NCI-H1092 treated with DMSO at 0.1 percent for 48 hours (cell line): ENCODE data around the gene KLHL13.
"Not testable (repeated sequence)": the region's sequence is repeated elsewhere in the genome, so short reads cannot be mapped to it uniquely, and the experiment has no call there.

ENCODE experiments used
- DNase-seq: peaks from one replicate; lab custom pipeline; 2025; lab: John Stamatoyannopoulos, UW

Gene KLHL13

DNA sequence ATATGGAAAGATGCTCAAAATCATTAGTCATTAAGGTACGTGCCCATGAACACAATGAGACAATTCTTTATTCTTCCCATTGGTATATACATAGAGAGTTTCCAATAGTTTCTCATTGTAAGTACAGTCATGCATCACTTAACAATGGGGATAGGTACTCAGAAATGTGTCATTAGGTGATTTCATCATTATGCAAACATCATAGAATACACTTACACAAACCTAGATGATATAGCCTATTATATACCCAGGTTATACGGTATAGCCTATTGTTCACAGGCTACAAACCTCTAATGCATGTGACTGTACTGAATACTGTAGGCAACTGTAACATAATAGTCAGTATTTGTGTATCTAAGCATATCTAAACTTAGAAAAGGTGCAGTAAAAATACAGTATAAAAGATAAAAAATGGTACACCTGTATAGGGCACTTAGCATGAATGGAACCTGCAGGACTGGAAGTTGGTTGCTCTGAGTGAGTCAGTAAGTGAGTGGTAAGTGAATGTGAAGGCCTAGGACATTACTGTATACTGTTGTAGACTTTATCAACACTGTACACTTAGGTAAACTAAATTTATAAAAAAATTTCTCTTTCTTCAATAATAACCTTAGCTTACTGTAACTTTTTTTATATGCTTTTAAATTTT lies 49.6 kb downstream of the KLHL13 start:
- DNase-seq, result no peak

DNA sequence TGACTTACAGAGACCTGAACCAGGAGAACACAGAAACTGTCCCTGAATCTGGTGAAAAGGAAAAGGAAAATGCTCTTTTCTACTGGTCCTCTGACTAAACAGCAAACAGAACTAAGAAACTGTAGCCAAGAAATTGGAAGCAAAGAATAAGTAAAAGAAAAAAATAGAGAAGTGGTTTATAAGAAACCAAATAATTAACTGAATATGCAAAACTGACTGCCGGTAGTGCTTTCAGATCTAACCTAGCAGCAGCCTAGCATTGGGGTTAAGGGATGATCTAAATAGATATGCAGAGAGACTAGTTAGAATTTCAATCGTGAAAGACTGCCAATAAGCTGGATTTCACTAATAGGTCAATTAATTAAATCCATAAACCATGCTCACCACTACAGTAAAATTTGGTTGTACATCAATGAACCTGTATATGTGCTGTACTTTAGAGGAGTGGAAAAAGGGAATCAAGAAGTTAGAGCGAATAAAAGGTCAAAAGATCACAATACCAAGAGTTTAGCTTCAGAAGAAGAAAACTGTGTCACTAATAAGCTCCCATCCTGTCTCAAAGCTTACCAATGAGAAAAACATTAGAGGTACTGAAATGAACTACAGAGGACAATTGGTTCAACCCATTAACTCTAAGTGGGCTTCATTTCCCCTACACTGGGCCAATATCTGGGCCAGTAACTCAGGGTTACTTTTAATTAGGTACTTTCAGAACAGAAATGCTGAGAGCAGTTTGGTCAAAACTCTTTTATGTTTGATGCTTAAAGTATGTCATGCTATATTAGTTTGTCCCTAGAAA lies 53.6 kb downstream of the KLHL13 start:
- DNase-seq, result no peak

GRCh38 chrX:118062048-118062789 lies 54.4 kb downstream of the KLHL13 start:
- DNase-seq, result no peak

DNA sequence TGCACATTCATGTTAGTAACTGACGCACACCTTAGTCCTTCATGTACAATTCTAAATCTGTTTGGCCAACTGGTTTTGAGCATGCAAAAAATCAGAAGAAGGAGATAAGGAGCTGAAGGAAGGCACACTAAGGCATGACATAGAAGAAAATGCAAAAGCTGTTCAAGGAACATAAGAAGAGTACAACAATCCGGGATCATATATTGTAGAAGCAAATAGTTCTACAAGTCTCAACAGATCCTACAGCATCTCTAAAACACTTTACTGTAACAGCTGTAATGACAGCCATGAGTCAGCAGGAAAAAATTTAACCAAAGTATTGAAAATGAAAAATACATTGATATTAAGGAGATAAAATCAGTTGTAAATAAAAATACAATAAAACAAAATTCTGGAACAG lies 57.7 kb downstream of the KLHL13 start:
- no peak for DNase-seq

DNA sequence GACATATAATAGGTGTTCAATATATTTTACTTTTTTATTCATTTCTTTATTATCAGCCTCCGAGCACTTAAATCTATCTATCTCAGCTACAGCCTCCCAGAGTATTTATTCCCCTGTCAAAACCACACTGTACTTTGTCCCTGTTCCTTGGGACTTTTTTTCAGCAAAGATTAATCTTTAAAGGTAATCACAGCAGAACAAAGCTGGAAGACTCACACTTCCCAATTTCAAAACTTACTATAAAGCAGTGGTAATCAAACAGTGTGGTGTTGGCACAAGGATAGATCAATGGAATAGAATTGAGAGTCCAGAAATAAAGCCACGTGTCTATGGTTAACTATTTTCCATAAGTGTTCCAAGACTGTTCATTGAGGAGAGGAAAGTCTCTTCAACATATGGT lies 59.7 kb downstream of the KLHL13 start:
- no peak for DNase-seq

- DNase-seq, result no peak
Observed at GRCh38 chrX:118049713-118050112, 66.9 kb downstream of the KLHL13 start.

DNA sequence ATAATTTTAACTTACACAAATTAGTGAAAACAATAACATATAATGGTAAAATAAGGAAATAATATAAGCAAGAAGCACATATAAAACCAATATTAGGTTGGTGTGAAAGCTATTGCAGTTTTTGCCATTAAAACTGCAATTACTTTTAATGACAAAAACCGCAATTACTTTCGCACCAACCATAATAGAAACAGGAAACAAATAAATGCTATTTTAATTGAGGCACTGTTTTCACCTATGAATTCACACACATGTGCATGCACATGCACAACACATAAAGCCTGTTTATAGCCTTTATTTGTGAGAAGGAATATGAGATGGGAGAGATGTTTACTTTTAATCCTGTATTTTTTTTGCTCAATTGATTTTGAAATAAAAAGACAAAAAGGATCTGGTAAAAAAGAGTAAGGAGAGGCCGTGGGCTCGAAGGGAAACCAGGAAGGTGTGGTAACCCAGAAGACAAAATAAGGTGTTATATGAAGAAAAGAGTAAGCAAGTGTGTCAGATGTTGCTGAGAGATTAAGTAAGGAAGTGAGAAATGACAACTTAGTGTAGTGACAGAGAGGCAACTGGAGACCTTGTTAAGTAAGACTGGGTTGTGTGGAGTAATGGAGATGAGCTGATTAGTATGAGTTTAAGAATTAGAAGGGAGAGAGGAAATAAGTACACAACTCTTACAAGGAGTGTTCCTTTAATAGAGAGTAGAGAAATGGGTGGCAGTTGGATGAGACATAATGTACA lies 69.0 kb downstream of the KLHL13 start:
- DNase-seq, result no peak

DNA sequence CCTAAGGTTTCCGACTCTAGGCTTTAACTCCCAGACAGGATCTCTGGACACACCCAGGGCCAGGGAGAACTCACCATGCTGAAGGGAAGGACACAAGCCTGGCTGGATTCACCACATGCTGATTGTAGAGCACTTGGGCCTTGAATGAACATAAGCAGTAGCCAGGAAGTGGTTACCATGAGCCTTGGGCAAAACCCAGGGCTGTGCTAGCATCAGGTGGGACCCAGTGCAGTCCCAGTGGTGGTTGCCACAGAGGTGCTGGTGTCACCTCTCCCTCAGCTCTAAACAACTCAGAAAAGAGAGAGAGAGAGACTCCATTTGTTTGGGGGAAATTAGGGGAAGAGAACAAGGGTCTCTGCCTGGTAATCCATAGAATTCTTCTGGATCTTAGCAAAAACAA lies 77.0 kb downstream of the KLHL13 start:
- no peak for DNase-seq

DNA sequence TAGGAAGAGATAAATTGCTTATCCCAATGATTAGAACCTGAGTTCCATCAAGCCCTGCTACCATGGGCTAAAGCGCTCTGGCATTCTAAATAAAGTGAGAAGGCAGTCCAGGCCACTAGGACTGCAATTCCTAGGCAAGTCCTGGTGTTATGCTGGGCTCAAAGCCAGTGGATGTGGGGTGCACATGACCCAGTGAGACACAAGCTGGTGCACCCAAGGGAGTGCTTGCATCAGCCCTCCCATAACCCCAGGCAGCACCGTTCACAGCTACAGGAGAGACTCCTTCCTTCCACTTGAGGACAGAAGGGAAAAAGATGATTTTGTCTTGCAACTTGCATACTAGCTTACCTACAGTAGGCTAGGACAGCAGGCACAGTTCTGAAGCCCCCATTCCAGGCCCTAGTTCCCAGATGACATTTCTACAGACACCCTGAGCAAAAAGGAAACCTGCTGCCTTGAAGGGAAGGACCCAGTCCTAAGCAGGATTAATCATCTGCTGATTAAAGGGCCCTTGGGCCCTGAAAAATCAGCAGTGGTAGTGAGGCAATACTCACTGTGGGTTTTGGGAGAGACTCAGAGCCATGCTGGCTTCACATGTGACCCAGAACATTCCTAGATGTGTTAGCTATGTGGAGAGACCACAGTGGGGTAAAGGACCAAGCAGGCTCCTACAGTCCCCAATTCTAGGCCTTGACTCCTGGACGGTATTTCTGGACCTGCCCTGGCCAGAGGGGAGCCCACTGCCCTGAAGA lies 77.8 kb downstream of the KLHL13 start:
- no peak for DNase-seq

DNA sequence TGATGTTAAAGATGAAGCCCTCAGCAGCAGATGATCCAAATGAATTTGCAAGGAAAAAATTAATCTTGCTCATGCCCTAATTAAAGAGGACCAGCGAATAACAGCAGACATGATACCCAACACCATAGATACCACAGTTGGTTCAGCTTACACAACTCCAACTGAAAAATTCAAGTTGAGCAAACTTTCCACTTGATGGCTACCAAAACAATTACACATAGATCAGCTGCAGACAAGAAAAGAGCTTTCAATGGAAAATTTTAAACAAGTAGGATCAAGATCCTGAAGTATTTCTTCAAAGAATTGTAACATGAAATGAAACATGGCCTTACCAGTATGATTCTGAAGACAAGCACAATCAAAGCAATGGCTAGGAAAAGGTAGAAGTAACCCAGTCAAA lies 90.0 kb downstream of the KLHL13 start:
- DNase-seq, result no peak

GRCh38 chrX:118025226-118025625 lies 91.4 kb downstream of the KLHL13 start:
- DNase-seq, result no peak

- no peak for DNase-seq
Observed at GRCh38 chrX:118024482-118024881, 92.1 kb downstream of the KLHL13 start.

- DNase-seq, result no peak
Observed at GRCh38 chrX:118022753-118023152, 93.9 kb downstream of the KLHL13 start.

- DNase-seq, result no peak
Observed at GRCh38 chrX:118016422-118016821, 100.2 kb downstream of the KLHL13 start.

GRCh38 chrX:118002417-118002816 lies 114.2 kb downstream of the KLHL13 start:
- DNase-seq, result not testable (repeated sequence)

DNA sequence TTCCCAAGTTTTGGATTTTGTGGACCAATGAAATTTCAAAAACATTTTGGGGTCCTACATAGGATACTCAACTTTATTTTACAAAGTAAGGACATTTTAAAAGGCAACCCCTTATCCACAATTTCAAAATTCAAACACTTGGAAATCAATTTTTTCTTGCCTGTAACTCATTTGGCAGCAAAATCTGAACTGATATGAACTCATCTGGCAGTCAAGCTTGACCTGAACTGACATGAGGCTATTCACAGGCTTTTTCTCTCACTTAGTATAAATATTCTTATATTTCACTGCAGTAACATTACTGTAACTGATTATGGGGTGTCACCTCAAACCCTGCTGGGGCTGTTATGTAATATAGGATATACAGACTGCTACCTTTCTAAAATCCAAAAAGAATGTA lies 116.1 kb downstream of the KLHL13 start:
- DNase-seq, result no peak

DNA sequence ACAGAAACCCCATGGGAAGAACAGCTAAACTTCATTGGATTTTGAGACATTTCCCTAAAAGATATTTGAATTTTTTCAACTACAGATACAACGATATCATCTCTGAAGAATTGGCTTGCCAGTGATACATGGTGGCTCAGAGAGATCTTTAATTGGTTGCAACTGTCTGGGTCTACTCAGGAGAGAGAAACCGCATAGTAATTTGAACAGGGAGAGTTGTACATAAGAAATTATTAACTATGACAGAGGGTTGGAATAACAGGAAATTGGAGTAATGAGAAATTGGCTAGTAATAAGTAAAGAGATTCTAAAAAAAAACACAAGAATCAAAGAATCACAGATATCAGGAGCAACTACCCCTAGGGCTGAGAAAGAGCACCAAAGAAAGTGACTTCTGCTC lies 118.4 kb downstream of the KLHL13 start:
- no peak for DNase-seq

GRCh38 chrX:117996918-117997480 lies 119.6 kb downstream of the KLHL13 start:
- DNase-seq, result peak; percentile 12

GRCh38 chrX:117996408-117996807 lies 120.2 kb downstream of the KLHL13 start:
- DNase-seq, result no peak

- no peak for DNase-seq
Observed at GRCh38 chrX:117995378-117995777, 121.2 kb downstream of the KLHL13 start.

GRCh38 chrX:117992192-117992723 lies 124.4 kb downstream of the KLHL13 start:
- no peak for DNase-seq
